ENCODE data around the gene AP4B1.

- TF ChIP-seq GATA3 (IDR thresholded peaks at IDR 0.05; ENCODE audit: low read depth, low read length) (no peak), GATA2 (IDR thresholded peaks at IDR 0.05; ENCODE audit: low read depth, low read length) (no peak)
Measured at GRCh38 chr1:113945329-113945728, 40.7 kb upstream of the AP4B1 start.

All from SH-SY5Y (cell line).